Measurements from ENCODE around the gene SLC35E3.
A peak's percentile ranks its signal among the peaks of the same experiment; 100 is the strongest.
"Not testable (repeated sequence)": the region's sequence is repeated elsewhere in the genome, so short reads cannot be mapped to it uniquely, and the experiment has no call there.

SLC35E3 gene

GRCh38 chr12:68808388-68809189, 62.6 kb downstream of the SLC35E3 start:
- TF ChIP-seq CTCF (IDR thresholded peaks at IDR 0.05; ENCODE audit: low read depth, low read length): no peak
- peak; percentile 86 for DNase-seq (ENCODE audit: extremely low read depth, low read depth)

- no peak for TF ChIP-seq CTCF (IDR thresholded peaks at IDR 0.05; ENCODE audit: low read depth, low read length)
- no peak for DNase-seq (ENCODE audit: extremely low read depth, low read depth)
Observed at GRCh38 chr12:68809190-68810026, 63.4 kb downstream of the SLC35E3 start.

GRCh38 chr12:68810027-68810389, 64.0 kb downstream of the SLC35E3 start:
- not testable (repeated sequence) for DNase-seq (ENCODE audit: extremely low read depth, low read depth)

GRCh38 chr12:68811573-68811972, 65.6 kb downstream of the SLC35E3 start:
- not testable (repeated sequence) for DNase-seq (ENCODE audit: extremely low read depth, low read depth)

- no peak for TF ChIP-seq CTCF (IDR thresholded peaks at IDR 0.05; ENCODE audit: low read depth, low read length)
- no peak for DNase-seq (ENCODE audit: extremely low read depth, low read depth)
Observed at GRCh38 chr12:68812553-68813241, 66.7 kb downstream of the SLC35E3 start.

- DNase-seq (ENCODE audit: extremely low read depth, low read depth): no peak
- no peak for TF ChIP-seq CTCF (IDR thresholded peaks at IDR 0.05; ENCODE audit: low read depth, low read length)
Observed at GRCh38 chr12:68813242-68813593, 67.2 kb downstream of the SLC35E3 start.

GRCh38 chr12:68814490-68815231, 68.7 kb downstream of the SLC35E3 start:
- no peak for TF ChIP-seq CTCF (IDR thresholded peaks at IDR 0.05; ENCODE audit: low read depth, low read length)
- no peak for DNase-seq (ENCODE audit: extremely low read depth, low read depth)
